Measurements from ENCODE around the gene CARD11.

Gene CARD11

GRCh38 chr7:2979951-2980350, 63.7 kb downstream of the CARD11 start:
- no peak for DNase-seq

GRCh38 chr7:2979201-2979631, 64.5 kb downstream of the CARD11 start:
- no peak for DNase-seq

GRCh38 chr7:2978408-2978807, 65.3 kb downstream of the CARD11 start:
- DNase-seq = no peak

- no peak for DNase-seq
These were observed 67.8 kb downstream of the CARD11 start for GRCh38 chr7:2975821-2976371.

- DNase-seq = no peak
These were observed 69.4 kb downstream of the CARD11 start for GRCh38 chr7:2974093-2974819.

- no peak for DNase-seq
These were observed 70.9 kb downstream of the CARD11 start for GRCh38 chr7:2972835-2973161.

- no peak for DNase-seq
These were observed 71.5 kb downstream of the CARD11 start for GRCh38 chr7:2971914-2972834.

- DNase-seq = no peak
These were observed 72.8 kb downstream of the CARD11 start for GRCh38 chr7:2970861-2971260.

- DNase-seq = no peak
These were observed 73.4 kb downstream of the CARD11 start for GRCh38 chr7:2970307-2970664.

- DNase-seq = no peak
These were observed 74.0 kb downstream of the CARD11 start for GRCh38 chr7:2969398-2970306.

GRCh38 chr7:2968616-2969397, 74.9 kb downstream of the CARD11 start:
- DNase-seq = no peak

- DNase-seq = no peak
These were observed 75.5 kb downstream of the CARD11 start for GRCh38 chr7:2968176-2968575.

GRCh38 chr7:2967705-2968104, 76.0 kb downstream of the CARD11 start:
- no peak for DNase-seq

GRCh38 chr7:2967253-2967652, 76.4 kb downstream of the CARD11 start:
- no peak for DNase-seq

- no peak for DNase-seq
These were observed 77.1 kb downstream of the CARD11 start for GRCh38 chr7:2966466-2967078.

GRCh38 chr7:2965745-2966270, 77.9 kb downstream of the CARD11 start:
- DNase-seq = no peak

GRCh38 chr7:2965301-2965700, 78.4 kb downstream of the CARD11 start:
- DNase-seq = no peak

- no peak for DNase-seq
These were observed 79.5 kb downstream of the CARD11 start for GRCh38 chr7:2964208-2964607.

GRCh38 chr7:2962865-2963264, 80.8 kb downstream of the CARD11 start:
- no peak for DNase-seq

- DNase-seq = no peak
These were observed 83.7 kb downstream of the CARD11 start for GRCh38 chr7:2959828-2960599.
